ENCODE results near the gene SLC22A23. TPM values are rescaled to one million over a fixed set of nuclear protein-coding genes. Genes with fewer than 3 reads are reported as not detected.
A peak's percentile ranks its signal among the peaks of the same experiment; 100 is the strongest.

Gene SLC22A23
- total RNA-seq, 1 donor from 2014 or later, result 102 TPM

GRCh38 chr6:3308106-3308505 is 148.7 kb downstream of the SLC22A23 start:
- peaks cover 12% of the 10 kb centered on the region for H3K27me3 Mint-ChIP-seq (ENCODE audit: unreplicated experiment)
- TF ChIP-seq, protein P1, sequence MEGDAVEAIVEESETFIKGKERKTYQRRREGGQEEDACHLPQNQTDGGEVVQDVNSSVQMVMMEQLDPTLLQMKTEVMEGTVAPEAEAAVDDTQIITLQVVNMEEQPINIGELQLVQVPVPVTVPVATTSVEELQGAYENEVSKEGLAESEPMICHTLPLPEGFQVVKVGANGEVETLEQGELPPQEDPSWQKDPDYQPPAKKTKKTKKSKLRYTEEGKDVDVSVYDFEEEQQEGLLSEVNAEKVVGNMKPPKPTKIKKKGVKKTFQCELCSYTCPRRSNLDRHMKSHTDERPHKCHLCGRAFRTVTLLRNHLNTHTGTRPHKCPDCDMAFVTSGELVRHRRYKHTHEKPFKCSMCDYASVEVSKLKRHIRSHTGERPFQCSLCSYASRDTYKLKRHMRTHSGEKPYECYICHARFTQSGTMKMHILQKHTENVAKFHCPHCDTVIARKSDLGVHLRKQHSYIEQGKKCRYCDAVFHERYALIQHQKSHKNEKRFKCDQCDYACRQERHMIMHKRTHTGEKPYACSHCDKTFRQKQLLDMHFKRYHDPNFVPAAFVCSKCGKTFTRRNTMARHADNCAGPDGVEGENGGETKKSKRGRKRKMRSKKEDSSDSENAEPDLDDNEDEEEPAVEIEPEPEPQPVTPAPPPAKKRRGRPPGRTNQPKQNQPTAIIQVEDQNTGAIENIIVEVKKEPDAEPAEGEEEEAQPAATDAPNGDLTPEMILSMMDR (IDR thresholded peaks at IDR 0.05; ENCODE audit: partially characterized antibody, unreplicated experiment), result no peak
- peaks cover 22% of the 10 kb centered on the region for H3K36me3 Mint-ChIP-seq (ENCODE audit: unreplicated experiment)
- H3K4me3 Mint-ChIP-seq (ENCODE audit: unreplicated experiment), result no peak overlapping the region
- H3K27ac Mint-ChIP-seq (ENCODE audit: unreplicated experiment), result no peak overlapping the region
- peaks cover 33% of the 10 kb centered on the region for H3K4me1 Mint-ChIP-seq (ENCODE audit: low read depth, unreplicated experiment)
- DNase-seq, result no peak
- peaks cover 15% of the 10 kb centered on the region for H3K9me3 Mint-ChIP-seq (ENCODE audit: unreplicated experiment)

DNA sequence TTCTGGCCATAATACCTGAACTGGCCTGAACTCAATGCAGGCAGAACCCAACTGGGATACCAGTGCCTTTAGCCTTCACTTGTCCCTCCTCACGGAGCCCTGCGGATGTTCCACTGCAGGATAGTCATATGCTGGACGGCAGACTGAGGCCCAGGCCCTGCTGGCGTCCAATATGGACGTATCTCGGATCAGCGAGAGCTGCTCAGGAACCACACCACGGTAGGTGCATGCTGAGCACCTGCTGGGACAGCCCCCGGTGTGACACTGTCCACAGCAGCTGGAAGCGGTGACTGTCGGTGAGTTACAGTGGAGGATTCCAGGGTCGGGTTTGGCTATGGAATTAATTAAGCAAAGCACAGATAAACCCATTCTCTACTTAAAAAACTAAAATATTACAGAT is 149.4 kb downstream of the SLC22A23 start:
- peaks cover 22% of the 10 kb centered on the region for H3K36me3 Mint-ChIP-seq (ENCODE audit: unreplicated experiment)
- H3K4me1 Mint-ChIP-seq (ENCODE audit: low read depth, unreplicated experiment), result peaks cover 26% of the 10 kb centered on the region
- no peak overlapping the region for H3K4me3 Mint-ChIP-seq (ENCODE audit: unreplicated experiment)
- no peak for DNase-seq
- TF ChIP-seq, protein P1 (IDR thresholded peaks at IDR 0.05; ENCODE audit: partially characterized antibody, unreplicated experiment), result no peak
- H3K9me3 Mint-ChIP-seq (ENCODE audit: unreplicated experiment), result peaks cover 9% of the 10 kb centered on the region
- peaks cover 5% of the 10 kb centered on the region for H3K27me3 Mint-ChIP-seq (ENCODE audit: unreplicated experiment)
- H3K27ac Mint-ChIP-seq (ENCODE audit: unreplicated experiment), result no peak overlapping the region

- Mint-ChIP-seq H3K27ac (ENCODE audit: unreplicated experiment) (no peak overlapping the region), H3K4me1 (ENCODE audit: low read depth, unreplicated experiment) (peaks cover 21% of the 10 kb centered on the region), H3K36me3 (ENCODE audit: unreplicated experiment) (peaks cover 22% of the 10 kb centered on the region), H3K27me3 (ENCODE audit: unreplicated experiment) (peaks cover 3% of the 10 kb centered on the region), H3K4me3 (ENCODE audit: unreplicated experiment) (no peak overlapping the region), H3K9me3 (ENCODE audit: unreplicated experiment) (peaks cover 6% of the 10 kb centered on the region)
- TF ChIP-seq, protein P1 (IDR thresholded peaks at IDR 0.05; ENCODE audit: partially characterized antibody, unreplicated experiment), result no peak
- DNase-seq, result peak; percentile 1
Observed at GRCh38 chr6:3306848-3307247, 150.0 kb downstream of the SLC22A23 start.

- H3K4me3 Mint-ChIP-seq (ENCODE audit: unreplicated experiment), result no peak overlapping the region
- TF ChIP-seq, protein P1 (IDR thresholded peaks at IDR 0.05; ENCODE audit: partially characterized antibody, unreplicated experiment), result no peak
Observed at GRCh38 chr6:3305831-3306230, 151.0 kb downstream of the SLC22A23 start.

GRCh38 chr6:3305216-3305565 is 151.7 kb downstream of the SLC22A23 start:
- H3K36me3 Mint-ChIP-seq (ENCODE audit: unreplicated experiment), result peaks cover 26% of the 10 kb centered on the region
- H3K4me3 Mint-ChIP-seq (ENCODE audit: unreplicated experiment), result no peak overlapping the region
- H3K9me3 Mint-ChIP-seq (ENCODE audit: unreplicated experiment), result peaks cover 5% of the 10 kb centered on the region

More at GRCh38 chr6:3305831-3306230, 151.0 kb downstream of the SLC22A23 start:
- Mint-ChIP-seq H3K9me3 (ENCODE audit: unreplicated experiment) (peaks cover 6% of the 10 kb centered on the region), H3K27ac (ENCODE audit: unreplicated experiment) (peak overlapping the region; percentile 46), H3K27me3 (ENCODE audit: unreplicated experiment) (peaks cover 3% of the 10 kb centered on the region), H3K36me3 (ENCODE audit: unreplicated experiment) (peaks cover 26% of the 10 kb centered on the region), H3K4me1 (ENCODE audit: low read depth, unreplicated experiment) (peaks cover 12% of the 10 kb centered on the region)
- DNase-seq, result peak; percentile 2

More at GRCh38 chr6:3305216-3305565, 151.7 kb downstream of the SLC22A23 start:
- no peak for DNase-seq
- Mint-ChIP-seq H3K4me1 (ENCODE audit: low read depth, unreplicated experiment) (peaks cover 10% of the 10 kb centered on the region), H3K27ac (ENCODE audit: unreplicated experiment) (no peak overlapping the region), H3K27me3 (ENCODE audit: unreplicated experiment) (peaks cover 3% of the 10 kb centered on the region)
- TF ChIP-seq, protein P1 (IDR thresholded peaks at IDR 0.05; ENCODE audit: partially characterized antibody, unreplicated experiment), result no peak

All from glutamatergic neuron (in vitro differentiated cells).